K562 treated with DMSO at 1 percent for 24 hours (cell line): Measurements from ENCODE around the gene AGFG2. TPM values are rescaled to one million over a fixed set of nuclear protein-coding genes. Genes with fewer than 3 reads are reported as not detected.

ENCODE experiments used
- total RNA-seq: library from RNA; unstranded; fragments of 300-600 nt; gene quantifications from 2 replicates; pipeline ENCODE4 v1.2.3, GENCODE V29; 2022; ENCODE audit warnings: low read depth; ENCODE audit not compliant: insufficient read depth

AGFG2 gene, protein sequence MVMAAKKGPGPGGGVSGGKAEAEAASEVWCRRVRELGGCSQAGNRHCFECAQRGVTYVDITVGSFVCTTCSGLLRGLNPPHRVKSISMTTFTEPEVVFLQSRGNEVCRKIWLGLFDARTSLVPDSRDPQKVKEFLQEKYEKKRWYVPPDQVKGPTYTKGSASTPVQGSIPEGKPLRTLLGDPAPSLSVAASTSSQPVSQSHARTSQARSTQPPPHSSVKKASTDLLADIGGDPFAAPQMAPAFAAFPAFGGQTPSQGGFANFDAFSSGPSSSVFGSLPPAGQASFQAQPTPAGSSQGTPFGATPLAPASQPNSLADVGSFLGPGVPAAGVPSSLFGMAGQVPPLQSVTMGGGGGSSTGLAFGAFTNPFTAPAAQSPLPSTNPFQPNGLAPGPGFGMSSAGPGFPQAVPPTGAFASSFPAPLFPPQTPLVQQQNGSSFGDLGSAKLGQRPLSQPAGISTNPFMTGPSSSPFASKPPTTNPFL
- 20.6 and 21.7 TPM in 2 replicates for total RNA-seq

DNA sequence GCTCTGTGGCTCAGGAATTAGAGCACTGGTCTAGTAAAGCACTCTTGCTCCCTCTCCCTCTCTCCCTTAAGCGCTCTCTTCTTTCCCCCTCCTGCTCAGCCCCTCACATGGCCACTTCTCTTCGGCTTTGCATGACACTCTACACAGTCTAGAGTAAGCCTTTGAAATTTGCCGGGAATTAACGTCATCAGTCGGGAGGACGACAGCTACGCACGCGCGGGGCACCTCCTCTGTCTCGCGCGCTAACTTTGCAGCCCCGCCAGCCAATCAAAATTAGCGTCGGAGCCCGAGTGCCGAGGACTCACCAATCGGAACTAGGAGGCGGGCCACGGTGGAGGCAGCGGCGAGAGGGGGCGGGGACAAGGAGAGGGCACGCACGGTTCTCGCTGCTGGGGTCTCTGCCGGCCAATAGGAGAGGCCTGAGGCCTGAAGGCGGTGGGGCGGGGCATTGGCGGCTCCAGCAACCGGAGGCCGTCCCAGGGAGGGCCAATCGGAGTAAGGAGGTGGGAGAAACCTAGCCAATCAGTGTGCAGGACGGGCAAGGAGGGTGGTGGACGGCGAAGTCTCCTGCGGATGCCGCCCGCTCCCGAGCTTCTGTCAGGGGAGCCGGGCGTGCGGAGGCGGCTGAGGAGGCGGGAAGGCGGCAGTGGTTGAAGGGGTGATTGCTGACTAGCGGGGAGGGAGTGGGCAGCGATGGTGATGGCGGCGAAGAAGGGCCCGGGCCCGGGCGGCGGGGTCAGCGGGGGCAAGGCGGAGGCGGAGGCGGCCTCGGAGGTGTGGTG is at the start of gene AGFG2:
Gene AGFG2 (plus strand): TSS at position 550 of the 782 bp plus-strand sequence. CDS start 144 bp downstream, at position 694.

DNA sequence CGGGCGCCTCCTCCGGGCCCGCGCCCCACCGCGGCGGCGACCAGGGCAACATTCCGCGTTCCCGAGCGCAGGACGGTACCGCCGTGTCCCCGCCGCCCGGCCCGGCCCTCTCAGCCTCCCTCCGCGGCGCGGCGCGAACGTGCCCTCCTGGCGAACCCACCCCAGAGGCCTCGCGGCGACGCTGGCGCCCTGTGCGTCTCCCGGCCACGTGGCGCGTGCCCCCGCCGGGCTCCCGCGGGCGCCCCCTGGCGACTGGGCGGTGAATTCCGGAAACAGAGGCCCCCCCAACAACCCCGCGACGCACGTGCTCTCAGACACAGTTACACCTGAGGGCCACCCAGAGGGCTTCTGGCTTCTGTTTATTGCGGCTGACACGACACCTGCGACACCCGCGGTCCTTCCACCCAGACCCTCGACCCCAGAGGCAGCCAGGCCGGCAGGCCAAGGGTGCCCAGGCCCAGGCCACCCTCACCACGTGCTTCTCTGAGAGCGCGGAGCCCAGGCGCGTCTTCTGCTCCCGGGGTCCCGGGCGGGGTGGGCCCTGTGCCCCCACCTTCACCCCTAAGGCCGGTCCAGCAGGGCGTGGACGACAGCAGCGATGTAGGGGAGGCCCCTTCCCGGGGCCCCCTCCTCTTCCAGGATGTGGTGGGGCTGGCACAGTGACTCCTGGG is 34.8 kb downstream of the AGFG2 start, which contains the start of gene SAP25:
Gene SAP25 (minus strand): TSS at position 210 of the 671 bp plus-strand sequence. CDS start 158 bp downstream, at position 52.

DNA sequence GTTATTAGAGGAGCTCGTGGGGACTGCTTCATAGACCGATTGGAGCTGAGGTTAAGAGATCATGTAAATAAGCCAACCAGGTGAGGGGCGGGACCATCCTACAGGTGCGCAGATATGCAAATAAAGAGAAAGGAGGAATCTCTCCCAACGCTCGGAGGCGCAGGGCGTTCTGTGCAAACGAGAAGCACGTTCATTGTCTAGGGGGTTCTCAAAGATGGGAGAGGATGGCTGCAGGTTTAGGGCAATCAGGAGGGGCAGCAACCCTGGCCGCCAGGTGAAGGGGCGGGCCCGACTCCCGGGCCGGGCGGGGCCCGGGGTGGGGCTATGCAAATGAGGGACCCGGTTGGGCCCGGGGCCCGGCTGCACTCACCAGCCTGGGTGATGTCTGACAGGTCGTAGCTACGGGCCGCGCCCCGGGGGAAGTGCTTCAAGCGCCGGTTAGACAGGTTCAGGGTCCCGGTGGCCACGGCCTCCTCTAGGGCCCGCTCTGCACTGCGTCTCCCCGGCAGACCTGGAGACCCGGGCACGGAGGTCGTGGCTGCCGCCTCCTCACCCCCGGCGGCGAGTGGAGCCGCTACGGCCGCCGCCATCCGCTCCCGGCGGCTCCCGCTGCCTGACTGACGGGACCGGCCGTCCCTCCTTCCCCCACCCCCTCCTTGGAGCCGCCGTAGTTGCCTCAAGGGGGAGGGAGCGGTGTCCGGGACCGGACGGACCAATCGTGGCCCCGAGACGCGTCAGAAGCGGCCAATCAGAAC is 46.7 kb downstream of the AGFG2 start, which contains the start of gene LRCH4:
Gene LRCH4 (minus strand): TSS at position 619 of the 755 bp plus-strand sequence. CDS start 29 bp downstream, at position 590.

DNA sequence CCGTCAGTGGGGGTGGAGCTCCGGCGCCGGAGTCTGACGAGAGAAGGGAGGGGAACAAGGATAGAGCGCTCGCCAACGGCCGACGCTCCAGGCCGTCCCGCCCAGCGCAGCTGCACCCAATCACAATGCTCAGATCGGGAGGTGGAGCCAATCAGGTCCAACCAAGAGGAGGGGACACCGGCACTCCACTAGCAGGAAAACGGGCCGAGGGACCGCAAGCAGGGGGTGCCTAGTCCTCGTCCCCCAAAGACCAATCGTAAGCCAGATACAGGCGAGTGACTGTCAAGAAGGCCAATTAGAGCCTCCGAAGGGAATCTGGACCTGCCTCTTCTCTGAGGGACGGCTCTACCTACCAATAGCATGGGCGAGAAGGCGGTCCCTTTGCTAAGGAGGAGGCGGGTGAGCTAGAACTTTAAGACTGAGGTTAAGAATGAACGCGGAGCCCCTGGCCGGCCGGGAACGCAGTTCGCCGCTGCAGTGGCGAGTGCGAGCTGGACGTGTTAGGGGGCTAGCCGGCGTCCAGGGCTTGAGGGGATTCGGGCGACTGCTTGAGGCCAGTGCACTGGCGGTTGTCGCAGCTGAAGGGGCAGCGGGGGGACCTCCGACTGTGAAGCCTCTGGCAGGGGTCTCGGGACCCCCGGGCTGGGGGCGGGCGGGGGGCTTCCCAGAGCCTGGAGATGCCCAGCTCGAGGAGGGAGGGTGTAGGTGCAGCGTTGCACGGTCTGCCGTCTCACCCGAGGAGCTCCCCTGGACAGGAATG is 47.4 kb downstream of the AGFG2 start, which contains the start of gene FBXO24:
Gene FBXO24 (plus strand): TSS at position 63 of the 760 bp plus-strand sequence. CDS start 298 bp downstream, at position 361.

DNA sequence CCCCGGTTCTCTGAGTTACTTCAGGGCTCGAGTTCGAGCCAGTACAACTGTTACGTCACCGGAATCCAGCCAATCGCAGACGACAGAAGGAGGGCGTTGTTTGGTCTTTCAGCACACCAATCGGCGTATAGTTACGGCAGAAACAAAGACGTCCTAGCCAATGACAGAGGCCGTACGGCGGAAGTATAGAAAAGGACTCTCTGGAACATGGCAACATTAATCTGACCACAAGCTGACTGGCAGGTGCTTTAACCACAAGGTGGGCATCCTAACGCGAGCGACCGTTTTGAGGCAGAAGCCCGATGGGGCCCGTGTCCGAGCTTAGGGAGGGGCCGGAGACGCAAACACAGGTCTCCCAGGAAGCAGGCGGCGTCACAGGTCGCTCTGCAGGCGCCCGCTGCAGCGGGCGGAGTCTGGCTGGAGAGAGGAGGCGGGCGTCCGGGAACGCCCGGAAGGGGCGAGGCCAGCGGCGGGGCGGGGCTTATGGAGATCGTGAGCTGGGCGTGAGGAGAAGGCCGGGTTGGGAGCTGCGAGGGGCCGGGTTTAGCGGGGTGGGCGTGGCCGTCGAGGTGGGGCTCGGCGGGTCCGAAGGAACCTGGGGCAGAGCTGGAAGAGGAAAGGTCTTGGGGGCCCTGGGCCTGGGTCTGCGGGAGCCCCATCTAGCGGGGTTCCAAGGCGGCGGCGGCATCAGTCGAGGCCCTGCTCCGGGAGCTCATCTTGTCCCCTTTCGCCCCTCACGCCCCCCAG is 73.2 kb downstream of the AGFG2 start, which contains the start of gene MOSPD3:
Gene MOSPD3 (plus strand): TSS at position 558 of the 747 bp plus-strand sequence. CDS start 252 bp downstream, outside the sequence.

Other genes with a start within 250 kb of the AGFG2 start
- gene SPDYE3, start 231.5 kb upstream of the AGFG2 start, total RNA-seq, result 4.1 and 4.3 TPM in 2 replicates
- 29.5 and 32.4 TPM in 2 replicates for gene PILRB, start 181.1 kb upstream of the AGFG2 start, total RNA-seq
- gene PILRA, start 165.7 kb upstream of the AGFG2 start, total RNA-seq, result 2.1 TPM in 2 replicates
- gene ZCWPW1, start 110.5 kb upstream of the AGFG2 start, total RNA-seq, result 3.3 and 6.7 TPM in 2 replicates
- 97.3 and 99.1 TPM in 2 replicates for gene MEPCE, start 109.4 kb upstream of the AGFG2 start, total RNA-seq
- 113 and 152 TPM in 2 replicates for gene PPP1R35, start 102.7 kb upstream of the AGFG2 start, total RNA-seq
- 0.52 and 1.1 TPM in 2 replicates for gene SPACDR, start 74.9 kb upstream of the AGFG2 start, total RNA-seq
- 189 and 200 TPM in 2 replicates for gene TSC22D4, start 60.0 kb upstream of the AGFG2 start, total RNA-seq
- 1.3 and 2.4 TPM in 2 replicates for gene NYAP1, start 55.3 kb upstream of the AGFG2 start, total RNA-seq
- 10.9 and 17.9 TPM in 2 replicates for gene SAP25, start 34.7 kb downstream of the AGFG2 start, total RNA-seq
- gene LRCH4, start 46.9 kb downstream of the AGFG2 start, total RNA-seq, result 101 and 102 TPM in 2 replicates
- gene FBXO24, start 47.1 kb downstream of the AGFG2 start, total RNA-seq, result 1.8 TPM in 2 replicates
- 25.0 and 27.0 TPM in 2 replicates for gene PCOLCE, start 63.2 kb downstream of the AGFG2 start, total RNA-seq
- 44.0 and 49.0 TPM in 2 replicates for gene MOSPD3, start 73.3 kb downstream of the AGFG2 start, total RNA-seq
- gene TFR2, start 102.3 kb downstream of the AGFG2 start, total RNA-seq, result 53.8 and 56.4 TPM in 2 replicates
- gene ACTL6B, start 117.2 kb downstream of the AGFG2 start, total RNA-seq, result not detected in 2 replicates
- gene GNB2, start 134.5 kb downstream of the AGFG2 start, total RNA-seq, result 771 and 833 TPM in 2 replicates
- gene GIGYF1, start 155.0 kb downstream of the AGFG2 start, total RNA-seq, result 23.3 and 23.7 TPM in 2 replicates
- gene POP7, start 166.9 kb downstream of the AGFG2 start, total RNA-seq, result 93.6 and 108 TPM in 2 replicates
- not detected in 2 replicates for gene EPO, start 181.3 kb downstream of the AGFG2 start, total RNA-seq
- gene ZAN, start 194.4 kb downstream of the AGFG2 start, total RNA-seq, result not detected in 2 replicates